ENCODE data around the gene FOXJ3. TPM values are rescaled to one million over a fixed set of nuclear protein-coding genes. Genes with fewer than 3 reads are reported as not detected.

Gene FOXJ3
- total and polyA plus RNA-seq, 2 of the 13 experiments (the other 11 are each of a cell fraction or from before 2014, with no cell fraction given): 16.6 to 48.5 TPM

DNA sequence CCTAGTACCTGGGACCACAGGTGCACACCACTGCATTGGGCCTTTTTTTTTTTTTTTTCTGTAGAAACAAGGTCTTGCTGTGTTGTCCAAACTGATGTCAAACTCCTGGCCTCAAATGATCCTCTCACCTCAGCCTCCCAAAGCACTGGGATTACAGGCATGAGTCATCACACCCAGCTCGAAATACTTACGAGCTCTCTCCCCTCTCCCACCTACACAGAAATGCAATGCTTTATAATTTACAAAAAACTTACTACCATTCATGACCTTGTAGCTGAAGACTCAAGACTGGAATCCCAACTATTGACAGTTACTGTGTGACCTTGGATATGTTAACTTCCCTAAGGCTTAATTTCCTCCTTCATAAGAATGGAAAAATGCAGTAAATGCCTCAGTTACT is 18.7 kb downstream of the FOXJ3 start (continued):
- TF ChIP-seq POGZ (CRISPR knock-in tag; IDR thresholded peaks at IDR 0.05): 0 out of 2 replicates have a peak, but pooled peaks have one; percentile 22
- no peak for TF ChIP-seq FOXO1 (CRISPR knock-in tag; IDR thresholded peaks at IDR 0.05)
- TF ChIP-seq ZMYM3 (CRISPR knock-in tag; IDR thresholded peaks at IDR 0.05): peak; percentile 36; the same call in 1 of the 2 replicates
- peak; percentile 77 for TF ChIP-seq FOSL2 (CRISPR knock-in tag; IDR thresholded peaks at IDR 0.05)
- TF ChIP-seq, protein P1, sequence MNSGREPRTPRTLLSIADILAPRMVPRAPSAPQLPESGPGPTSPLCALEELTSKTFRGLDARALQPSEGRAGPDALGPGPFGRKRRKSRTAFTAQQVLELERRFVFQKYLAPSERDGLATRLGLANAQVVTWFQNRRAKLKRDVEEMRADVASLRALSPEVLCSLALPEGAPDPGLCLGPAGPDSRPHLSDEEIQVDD (CRISPR knock-in tag; IDR thresholded peaks at IDR 0.05; ENCODE audit: borderline replicate concordance): no peak
- no peak for TF ChIP-seq NFKBIZ (CRISPR knock-in tag; IDR thresholded peaks at IDR 0.05)
- TF ChIP-seq ZBTB21 (CRISPR knock-in tag; IDR thresholded peaks at IDR 0.05): no peak
- TF ChIP-seq ZNF446 (CRISPR knock-in tag; IDR thresholded peaks at IDR 0.05): no peak
- TF ChIP-seq, protein P2, sequence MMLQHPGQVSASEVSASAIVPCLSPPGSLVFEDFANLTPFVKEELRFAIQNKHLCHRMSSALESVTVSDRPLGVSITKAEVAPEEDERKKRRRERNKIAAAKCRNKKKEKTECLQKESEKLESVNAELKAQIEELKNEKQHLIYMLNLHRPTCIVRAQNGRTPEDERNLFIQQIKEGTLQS (CRISPR knock-in tag; IDR thresholded peaks at IDR 0.05): 0 out of 2 replicates have a peak, but pooled peaks have one; percentile 15
- TF ChIP-seq ZNF770 (CRISPR knock-in tag; IDR thresholded peaks at IDR 0.05): peak; percentile 93
- TF ChIP-seq ZNF552 (CRISPR knock-in tag; IDR thresholded peaks at IDR 0.05; ENCODE audit: borderline replicate concordance): no peak
- TF ChIP-seq ZFP91 (CRISPR knock-in tag; IDR thresholded peaks at IDR 0.05; ENCODE audit: borderline replicate concordance): no peak
- TF ChIP-seq, protein P3, sequence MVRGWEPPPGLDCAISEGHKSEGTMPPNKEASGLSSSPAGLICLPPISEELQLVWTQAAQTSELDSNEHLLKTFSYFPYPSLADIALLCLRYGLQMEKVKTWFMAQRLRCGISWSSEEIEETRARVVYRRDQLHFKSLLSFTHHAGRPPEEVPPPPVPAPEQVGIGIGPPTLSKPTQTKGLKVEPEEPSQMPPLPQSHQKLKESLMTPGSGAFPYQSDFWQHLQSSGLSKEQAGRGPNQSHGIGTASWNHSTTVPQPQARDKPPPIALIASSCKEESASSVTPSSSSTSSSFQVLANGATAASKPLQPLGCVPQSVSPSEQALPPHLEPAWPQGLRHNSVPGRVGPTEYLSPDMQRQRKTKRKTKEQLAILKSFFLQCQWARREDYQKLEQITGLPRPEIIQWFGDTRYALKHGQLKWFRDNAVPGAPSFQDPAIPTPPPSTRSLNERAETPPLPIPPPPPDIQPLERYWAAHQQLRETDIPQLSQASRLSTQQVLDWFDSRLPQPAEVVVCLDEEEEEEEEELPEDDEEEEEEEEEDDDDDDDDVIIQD (CRISPR knock-in tag; IDR thresholded peaks at IDR 0.05; ENCODE audit: low read depth): peak; percentile 52; the same call in 1 of the 2 replicates
- TF ChIP-seq SAP130 (CRISPR knock-in tag; IDR thresholded peaks at IDR 0.05; ENCODE audit: low read depth): no peak
- no peak for TF ChIP-seq DNMT1 (CRISPR knock-in tag; IDR thresholded peaks at IDR 0.05)
